Upper lobe of left lung (tissue), 6 donors: ENCODE data around the gene BOLA1. TPM values are rescaled to one million over a fixed set of nuclear protein-coding genes. Genes with fewer than 3 reads are reported as not detected.

Experiments used
- ATAC-seq, 2 donors: fragments of 200-7000 bp; cut with Tn5 transposase; one replicate each; pipeline ENCODE4 v1.9.1; 2022; ENCODE audit warnings: mild to moderate bottlenecking in 2 of 2, moderate library complexity in 2 of 2; ENCODE audit not compliant: low FRiP score in 2 of 2
- DNase-seq, 2 donors: peaks; one replicate each; pipeline ENCODE4 v3.0.0-alpha.2; 2019 to 2020
- H3K27ac ChIP-seq, 4 donors: fragments of 200-600 bp; sonication (generic); one replicate each; pipeline ENCODE4 v1.5.1; 2016 to 2019
- H3K27me3 ChIP-seq, 4 donors: fragments of 200-600 bp; sonication (generic); one replicate each; pipeline ENCODE4 v1.5.1; 2017 to 2019
- H3K36me3 ChIP-seq, 4 donors: fragments of 200-600 bp; sonication (generic); one replicate each; pipeline ENCODE4 v1.5.1; 2016 to 2019
- H3K4me1 ChIP-seq, 4 donors: fragments of 200-600 bp; sonication (generic); one replicate each; pipeline ENCODE4 v1.5.1; 2018 to 2019
- H3K4me3 ChIP-seq, 4 donors: fragments of 200-600 bp; sonication (generic); one replicate each; pipeline ENCODE4 v1.5.1; 2017 to 2019; ENCODE audit warnings: mild to moderate bottlenecking in 2 of 4, moderate library complexity in 1 of 4
- H3K9me3 ChIP-seq, 4 donors: fragments of 200-600 bp; sonication (generic); one replicate each; pipeline ENCODE4 v1.5.1; 2018 to 2019
- EP300 ChIP-seq, 4 donors: sonication (generic); formaldehyde crosslinking; IDR thresholded peaks; one replicate each; pipeline ENCODE4 v1.5.1; 2017; ENCODE audit warnings: antibody characterized with exemption in 4 of 4, control low read depth in 2 of 4
- POLR2A ChIP-seq, 4 donors: fragments of 450-650 bp; IDR thresholded peaks; one replicate each; pipeline ENCODE4 v1.5.1; 2016 to 2017; ENCODE audit warnings: antibody characterized with exemption in 4 of 4, mild to moderate bottlenecking in 2 of 4
- POLR2AphosphoS5 ChIP-seq, 2 donors: sonication (generic); formaldehyde crosslinking; IDR thresholded peaks; one replicate each; pipeline ENCODE4 v1.5.1; 2017; ENCODE audit warnings: antibody characterized with exemption in 2 of 2
- WGBS, 2 donors: methylation state at CpG; one replicate each; pipeline ENCODE4 v1.1.5; 2017 to 2018; 5-methylcytosine and 5-hydroxymethylcytosine counted together
- total RNA-seq, 6 donors: library from RNA; depleted of rRNA in 4 of 6; stranded (reverse); fragments of >200 nt in 4 of 6; gene quantifications; one replicate each; pipeline versions ENCODE4 v1.1.0 to v1.2.1, GENCODE V29; 2016 to 2021
- TF ChIP-seq, protein P1 (sequence below), 6 experiments: fragments of 450-650 bp in 4 of 6; fragments of 200-600 bp in 2 of 6; sonication (generic) in 2 of 6; IDR thresholded peaks; one replicate each; pipeline ENCODE4 v1.5.1; 2016 to 2019; ENCODE audit warnings: antibody characterized with exemption in 6 of 6
- donor health status: DM: no; HTN: no; CAD: no; lungs with moderate emphysema.
- donor health status: DM: no; HTN: yes; CAD: no; lungs with severe emphysema.

The BOLA1 gene
- total RNA-seq, 6 donors from 2014 or later = 11.1 to 23.0 (median 14.5) TPM

DNA sequence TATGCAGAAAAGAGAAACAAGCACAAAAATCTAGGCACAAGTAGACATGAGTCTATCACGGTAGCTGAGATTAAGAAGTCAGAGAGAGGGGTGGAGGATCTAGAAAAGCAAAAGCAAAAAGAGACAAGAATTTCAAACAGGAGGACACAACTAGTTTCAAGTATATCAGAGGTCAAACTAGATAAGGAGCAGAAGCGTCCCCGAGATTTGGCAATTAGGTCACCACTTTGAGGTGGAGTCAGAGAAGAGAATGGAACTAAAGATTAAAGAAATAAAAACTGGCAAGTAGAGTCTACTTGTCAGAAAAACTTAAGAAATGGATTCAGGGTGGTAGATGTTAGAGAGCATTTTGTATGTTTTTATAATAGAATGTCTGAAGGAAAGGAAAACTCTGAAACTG is 26.0 kb downstream of the BOLA1 start:
- Histone ChIP-seq H3K9me3 (no peaks in the 10 kb centered on the region), H3K27ac (no peak overlapping the region), H3K4me3 (no peak overlapping the region), H3K36me3 (peaks cover 38 to 59% (median 44%) of the 10 kb centered on the region in 4 donors), H3K4me1 (peaks cover 21 to 35% (median 29%) of the 10 kb centered on the region in 4 donors), H3K27me3 (no peaks in the 10 kb centered on the region)
- ATAC-seq (no peak), DNase-seq (no peak)
- TF ChIP-seq, protein P1, sequence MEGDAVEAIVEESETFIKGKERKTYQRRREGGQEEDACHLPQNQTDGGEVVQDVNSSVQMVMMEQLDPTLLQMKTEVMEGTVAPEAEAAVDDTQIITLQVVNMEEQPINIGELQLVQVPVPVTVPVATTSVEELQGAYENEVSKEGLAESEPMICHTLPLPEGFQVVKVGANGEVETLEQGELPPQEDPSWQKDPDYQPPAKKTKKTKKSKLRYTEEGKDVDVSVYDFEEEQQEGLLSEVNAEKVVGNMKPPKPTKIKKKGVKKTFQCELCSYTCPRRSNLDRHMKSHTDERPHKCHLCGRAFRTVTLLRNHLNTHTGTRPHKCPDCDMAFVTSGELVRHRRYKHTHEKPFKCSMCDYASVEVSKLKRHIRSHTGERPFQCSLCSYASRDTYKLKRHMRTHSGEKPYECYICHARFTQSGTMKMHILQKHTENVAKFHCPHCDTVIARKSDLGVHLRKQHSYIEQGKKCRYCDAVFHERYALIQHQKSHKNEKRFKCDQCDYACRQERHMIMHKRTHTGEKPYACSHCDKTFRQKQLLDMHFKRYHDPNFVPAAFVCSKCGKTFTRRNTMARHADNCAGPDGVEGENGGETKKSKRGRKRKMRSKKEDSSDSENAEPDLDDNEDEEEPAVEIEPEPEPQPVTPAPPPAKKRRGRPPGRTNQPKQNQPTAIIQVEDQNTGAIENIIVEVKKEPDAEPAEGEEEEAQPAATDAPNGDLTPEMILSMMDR (IDR thresholded peaks at IDR 0.05) = no peak
- TF ChIP-seq POLR2A (IDR thresholded peaks at IDR 0.05) (no peak), POLR2AphosphoS5 (IDR thresholded peaks at IDR 0.05) (no peak), EP300 (IDR thresholded peaks at IDR 0.05) (no peak)
- WGBS, 2 donors = 90 to 93% methylated on average over 3 of the region's 3 CpGs

DNA sequence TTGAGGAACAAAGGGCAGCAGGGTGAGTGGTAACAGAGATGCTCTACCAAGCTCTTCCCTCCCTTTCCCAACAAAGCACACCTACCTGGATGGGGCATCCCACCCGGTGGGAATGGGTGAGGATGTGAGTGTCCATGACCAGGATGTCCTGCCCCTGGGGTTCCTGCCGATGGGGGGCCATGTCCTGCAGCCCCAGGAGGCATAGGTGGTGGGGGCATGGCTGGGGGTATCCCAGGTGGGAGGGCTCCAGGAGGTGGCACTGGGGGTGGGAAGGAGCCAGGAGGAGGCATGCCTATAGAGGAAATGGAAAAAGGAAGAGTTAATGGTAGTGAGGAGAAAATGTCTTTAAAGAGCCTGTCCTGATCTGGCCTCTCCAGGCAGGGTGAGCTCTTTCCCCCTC is 26.4 kb downstream of the BOLA1 start:
- DNase-seq (no peak), ATAC-seq (no peak)
- 60 to 90% methylated on average over 2 of the region's 2 CpGs for WGBS, 2 donors
- Histone ChIP-seq H3K27ac (no peak overlapping the region), H3K4me1 (peaks cover 21 to 35% (median 29%) of the 10 kb centered on the region in 4 donors), H3K36me3 (peaks cover 38 to 61% (median 44%) of the 10 kb centered on the region in 4 donors), H3K9me3 (no peaks in the 10 kb centered on the region), H3K4me3 (peak overlapping the region in 1 of 4 donors; percentile 98), H3K27me3 (no peaks in the 10 kb centered on the region)
- TF ChIP-seq, protein P1 (IDR thresholded peaks at IDR 0.05) = no peak
- TF ChIP-seq POLR2AphosphoS5 (IDR thresholded peaks at IDR 0.05) (no peak), POLR2A (IDR thresholded peaks at IDR 0.05) (no peak), EP300 (IDR thresholded peaks at IDR 0.05) (no peak)

DNA sequence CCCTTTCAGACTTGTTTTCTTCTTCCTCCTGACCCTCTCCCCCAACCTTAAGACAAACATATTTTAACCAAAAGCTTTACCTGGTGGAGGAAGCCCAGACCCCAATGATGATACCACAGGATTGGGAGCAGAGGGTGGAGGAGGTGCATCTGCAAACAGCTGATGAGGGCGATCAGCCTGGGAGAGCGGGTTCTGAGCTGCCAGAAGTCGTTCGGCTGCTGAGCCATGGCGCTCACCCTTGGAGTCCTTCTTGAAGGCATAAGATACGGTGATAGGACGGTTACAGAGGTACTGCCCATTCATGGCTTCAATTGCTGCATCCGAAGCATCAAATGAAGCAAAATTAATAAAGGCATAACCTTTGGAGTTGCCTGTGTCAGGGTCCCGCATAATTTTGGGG is 26.9 kb downstream of the BOLA1 start:
- H3K4me1 ChIP-seq = peaks cover 21 to 35% (median 29%) of the 10 kb centered on the region in 4 donors
- WGBS, 2 donors = 93 to 95% methylated on average over 9 of the region's 9 CpGs
- H3K4me3 ChIP-seq = peak overlapping the region in 1 of 4 donors; percentile 98
- no peaks in the 10 kb centered on the region for H3K9me3 ChIP-seq
- H3K27me3 ChIP-seq = no peaks in the 10 kb centered on the region
- TF ChIP-seq POLR2AphosphoS5 (IDR thresholded peaks at IDR 0.05) (no peak), POLR2A (IDR thresholded peaks at IDR 0.05) (no peak), EP300 (IDR thresholded peaks at IDR 0.05) (no peak)
- TF ChIP-seq, protein P1 (IDR thresholded peaks at IDR 0.05) = no peak
- ATAC-seq (no peak), DNase-seq (no peak)
- H3K36me3 ChIP-seq = peaks cover 38 to 61% (median 44%) of the 10 kb centered on the region in 4 donors
- no peak overlapping the region for H3K27ac ChIP-seq

DNA sequence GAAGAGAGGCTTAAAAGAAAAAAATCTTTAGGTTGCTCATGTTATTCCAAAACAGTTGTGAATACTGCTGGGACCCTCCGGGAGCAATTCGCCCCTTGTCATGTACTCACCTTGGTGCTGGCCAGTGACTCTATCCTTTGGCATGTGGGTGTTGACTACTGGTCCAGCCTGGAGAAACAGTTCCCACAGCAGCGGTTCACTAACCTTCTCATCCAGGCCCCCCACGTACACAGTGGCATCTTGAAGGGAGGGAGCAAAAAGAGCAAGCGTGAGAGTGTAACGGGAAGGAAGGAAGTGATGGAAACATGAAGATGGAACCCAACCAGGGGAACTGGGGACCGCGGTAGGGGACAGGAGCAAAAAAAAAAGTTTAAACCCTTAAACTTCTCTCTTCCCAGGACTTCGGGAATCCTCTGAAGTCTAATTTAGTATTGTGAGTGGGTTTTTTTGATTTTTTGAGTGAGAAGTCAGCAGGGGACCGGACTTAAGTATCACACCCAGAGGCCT is 27.7 kb downstream of the BOLA1 start:
- TF ChIP-seq EP300 (IDR thresholded peaks at IDR 0.05) (no peak), POLR2A (IDR thresholded peaks at IDR 0.05) (no peak), POLR2AphosphoS5 (IDR thresholded peaks at IDR 0.05) (no peak)
- TF ChIP-seq, protein P1 (IDR thresholded peaks at IDR 0.05) = no peak
- WGBS, 2 donors = 4 to 5% methylated on average over 10 of the region's 10 CpGs
- peaks cover 38 to 62% (median 42%) of the 10 kb centered on the region in 4 donors for H3K36me3 ChIP-seq
- DNase-seq = no peak
- no peak for ATAC-seq
- H3K4me3 ChIP-seq = peak overlapping the region; percentile 80 to 98 (median 86)
- H3K9me3 ChIP-seq = no peaks in the 10 kb centered on the region
- no peaks in the 10 kb centered on the region for H3K27me3 ChIP-seq
- peak overlapping the region; percentile 89 to 98 (median 96) for H3K27ac ChIP-seq
- peaks cover 21 to 35% (median 29%) of the 10 kb centered on the region in 4 donors for H3K4me1 ChIP-seq
